Thyroid gland (tissue), 4 donors: ENCODE data around the gene DMD.

Source experiments
- CTCF ChIP-seq, 6 experiments: fragments of 200-600 bp in 3 of 6; fragments of 450-650 bp in 3 of 6; sonication (generic) in 3 of 6; IDR thresholded peaks; one replicate each; pipeline ENCODE4 v1.5.1; 2016 to 2019; ENCODE audit warnings: antibody characterized with exemption in 6 of 6, mild to moderate bottlenecking in 2 of 6, inconsistent platforms in 1 of 6, moderate library complexity in 1 of 6
- POLR2A ChIP-seq, 2 donors: fragments of 450-650 bp; IDR thresholded peaks; one replicate each; pipeline ENCODE4 v1.6.1; 2017; ENCODE audit warnings: antibody characterized with exemption in 2 of 2, mild to moderate bottlenecking in 2 of 2, moderate library complexity in 1 of 2

- no peak for TF ChIP-seq CTCF (IDR thresholded peaks at IDR 0.05)
- TF ChIP-seq POLR2A (IDR thresholded peaks at IDR 0.05), result no peak
These were observed 2021.0 kb downstream of the DMD start for GRCh38 chrX:31190221-31190975.
